ENCODE results near the gene TBC1D21. TPM values are rescaled to one million over a fixed set of nuclear protein-coding genes. Genes with fewer than 3 reads are reported as not detected.

Gene TBC1D21
- total RNA-seq, 4 donors from 2014 or later, result not detected

DNA sequence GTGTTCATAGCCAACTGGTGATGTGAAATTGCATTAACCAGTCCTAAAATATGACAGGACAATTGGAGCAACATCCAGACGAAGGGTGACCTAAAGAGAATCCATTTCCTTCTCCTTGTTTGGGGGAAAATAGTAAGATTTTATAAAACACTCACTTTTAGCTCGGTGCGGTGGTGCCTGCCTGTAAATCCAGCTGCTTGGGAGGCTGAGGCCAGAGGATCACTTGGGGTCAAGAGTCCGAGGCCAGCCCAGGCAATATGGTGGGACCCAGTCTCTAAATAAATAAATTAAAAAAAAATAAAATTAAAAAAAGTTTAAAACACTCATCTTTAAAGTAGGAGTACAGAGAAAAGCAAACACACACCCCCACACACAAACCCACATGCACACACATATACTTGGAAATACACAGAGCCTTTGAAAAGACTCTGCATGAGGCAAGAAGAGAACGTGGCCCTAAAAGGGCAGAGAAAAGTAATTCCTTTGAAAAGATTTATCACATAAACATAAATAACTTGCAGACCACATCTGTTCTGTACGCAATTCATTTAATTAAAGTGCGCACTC lies 38.7 kb downstream of the TBC1D21 start:
- no peaks in the 10 kb centered on the region for H3K9me3 ChIP-seq
- H3K4me1 ChIP-seq, result no peaks in the 10 kb centered on the region
- TF ChIP-seq POLR2A (IDR thresholded peaks at IDR 0.05), result no peak
- TF ChIP-seq, protein P1, sequence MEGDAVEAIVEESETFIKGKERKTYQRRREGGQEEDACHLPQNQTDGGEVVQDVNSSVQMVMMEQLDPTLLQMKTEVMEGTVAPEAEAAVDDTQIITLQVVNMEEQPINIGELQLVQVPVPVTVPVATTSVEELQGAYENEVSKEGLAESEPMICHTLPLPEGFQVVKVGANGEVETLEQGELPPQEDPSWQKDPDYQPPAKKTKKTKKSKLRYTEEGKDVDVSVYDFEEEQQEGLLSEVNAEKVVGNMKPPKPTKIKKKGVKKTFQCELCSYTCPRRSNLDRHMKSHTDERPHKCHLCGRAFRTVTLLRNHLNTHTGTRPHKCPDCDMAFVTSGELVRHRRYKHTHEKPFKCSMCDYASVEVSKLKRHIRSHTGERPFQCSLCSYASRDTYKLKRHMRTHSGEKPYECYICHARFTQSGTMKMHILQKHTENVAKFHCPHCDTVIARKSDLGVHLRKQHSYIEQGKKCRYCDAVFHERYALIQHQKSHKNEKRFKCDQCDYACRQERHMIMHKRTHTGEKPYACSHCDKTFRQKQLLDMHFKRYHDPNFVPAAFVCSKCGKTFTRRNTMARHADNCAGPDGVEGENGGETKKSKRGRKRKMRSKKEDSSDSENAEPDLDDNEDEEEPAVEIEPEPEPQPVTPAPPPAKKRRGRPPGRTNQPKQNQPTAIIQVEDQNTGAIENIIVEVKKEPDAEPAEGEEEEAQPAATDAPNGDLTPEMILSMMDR (IDR thresholded peaks at IDR 0.05 in 4 of 5, conservative IDR thresholded peaks at IDR 0.05 in 1 of 5), result no peak
- peaks cover 0 to 3% (median 0%) of the 10 kb centered on the region in 3 donors for H3K27me3 ChIP-seq
- H3K27ac ChIP-seq, result no peak overlapping the region
- intact Hi-C loops (cut with DNase I; ENCODE audit: low total_unique reads) (no loop called here), in situ Hi-C loops (cut with MboI; ENCODE audit: low sequenced_read_pairs in 4 of 4) (no loop called here)
- no peaks in the 10 kb centered on the region for H3K36me3 ChIP-seq
- H3K4me3 ChIP-seq, result no peak overlapping the region
- no peak for ATAC-seq
- no peak for DNase-seq

DNA sequence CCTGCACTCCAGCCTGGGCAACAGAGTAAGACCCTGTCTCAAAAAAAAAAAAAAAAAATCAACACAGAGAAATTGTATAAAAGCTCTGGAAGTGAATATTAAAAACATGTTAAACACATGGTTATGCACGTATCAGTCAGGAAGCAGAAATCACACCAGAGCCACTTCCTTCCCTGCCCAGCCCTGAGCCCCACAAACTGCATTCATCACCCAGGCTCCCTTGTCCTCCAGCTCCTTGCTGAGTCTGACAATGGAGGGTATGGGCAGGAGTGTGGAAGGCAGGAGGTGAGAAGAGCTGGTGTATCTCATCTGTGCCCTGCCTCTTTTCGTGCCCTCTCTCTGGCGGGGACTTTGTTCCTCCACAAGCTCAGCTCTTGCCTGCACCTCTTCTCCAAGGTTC lies 40.8 kb downstream of the TBC1D21 start:
- no peaks in the 10 kb centered on the region for H3K36me3 ChIP-seq
- no peak overlapping the region for H3K4me3 ChIP-seq
- TF ChIP-seq, protein P1 (IDR thresholded peaks at IDR 0.05 in 4 of 5, conservative IDR thresholded peaks at IDR 0.05 in 1 of 5), result no peak
- TF ChIP-seq POLR2A (IDR thresholded peaks at IDR 0.05), result no peak
- ATAC-seq, result no peak
- no peak for DNase-seq
- no peaks in the 10 kb centered on the region for H3K9me3 ChIP-seq
- peaks cover 0 to 3% (median 0%) of the 10 kb centered on the region in 3 donors for H3K27me3 ChIP-seq
- H3K4me1 ChIP-seq, result no peaks in the 10 kb centered on the region
- in situ Hi-C loops (cut with MboI; ENCODE audit: low sequenced_read_pairs in 4 of 4) (no loop called here), intact Hi-C loops (cut with DNase I; ENCODE audit: low total_unique reads) (no loop called here)
- H3K27ac ChIP-seq, result no peak overlapping the region

DNA sequence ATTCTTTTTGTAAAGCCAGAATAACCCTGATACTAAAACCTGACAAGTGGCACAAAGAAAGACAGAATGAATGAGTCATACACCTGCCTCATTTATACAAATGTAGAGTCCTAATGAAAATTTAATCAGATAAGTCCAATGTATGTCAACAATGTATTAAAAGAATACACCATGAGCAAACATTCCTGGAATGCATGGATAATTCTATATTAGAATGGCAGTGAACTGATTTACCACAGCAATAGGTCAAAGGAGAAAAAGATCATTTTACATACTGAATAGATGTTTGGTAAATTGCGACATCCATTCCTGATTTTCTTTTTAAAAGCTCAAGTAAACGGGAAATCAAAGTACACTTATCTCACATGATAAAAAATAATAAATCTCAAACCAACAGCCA lies 41.7 kb downstream of the TBC1D21 start:
- in situ Hi-C loops (cut with MboI; ENCODE audit: low sequenced_read_pairs in 4 of 4), result no loop called here
- Histone ChIP-seq H3K4me1 (no peaks in the 10 kb centered on the region), H3K9me3 (no peaks in the 10 kb centered on the region), H3K36me3 (no peaks in the 10 kb centered on the region), H3K27ac (no peak overlapping the region), H3K27me3 (peaks cover 0 to 3% (median 0%) of the 10 kb centered on the region in 3 donors), H3K4me3 (no peak overlapping the region)
- ATAC-seq (no peak), DNase-seq (no peak)
- no peak for TF ChIP-seq POLR2A (IDR thresholded peaks at IDR 0.05)
- TF ChIP-seq, protein P1 (IDR thresholded peaks at IDR 0.05 in 4 of 5, conservative IDR thresholded peaks at IDR 0.05 in 1 of 5), result no peak
- intact Hi-C loops (cut with DNase I; ENCODE audit: low total_unique reads), result no loop called here

DNA sequence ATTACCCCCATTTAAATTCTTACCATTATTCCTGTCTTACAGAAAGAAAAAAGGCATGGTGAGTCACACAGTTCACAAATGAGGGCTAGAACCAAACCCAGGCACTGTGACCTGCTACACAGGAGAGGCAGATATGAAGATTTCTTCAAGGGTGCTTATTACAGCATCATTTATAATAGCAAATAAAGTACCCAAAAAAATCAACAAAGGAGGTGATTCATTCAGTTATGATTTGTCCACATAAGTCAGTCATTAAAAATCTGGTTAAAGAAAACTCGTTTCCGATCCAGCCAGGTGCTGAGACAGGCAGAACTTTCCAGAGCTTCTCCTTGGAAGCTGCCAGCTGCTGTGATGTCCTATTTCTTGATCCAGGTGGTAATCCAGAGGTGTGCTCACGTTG lies 45.4 kb downstream of the TBC1D21 start:
- ATAC-seq, result no peak
- no peak overlapping the region for H3K4me3 ChIP-seq
- peaks cover 0 to 3% (median 0%) of the 10 kb centered on the region in 3 donors for H3K27me3 ChIP-seq
- intact Hi-C loops (cut with DNase I; ENCODE audit: low total_unique reads), result no loop called here
- in situ Hi-C loops (cut with MboI; ENCODE audit: low sequenced_read_pairs in 4 of 4), result no loop called here
- peaks cover 8 to 11% of the 10 kb centered on the region in 2 donors for H3K4me1 ChIP-seq
- DNase-seq, result no peak
- no peaks in the 10 kb centered on the region for H3K36me3 ChIP-seq
- H3K27ac ChIP-seq, result no peak overlapping the region
- H3K9me3 ChIP-seq, result no peaks in the 10 kb centered on the region
- TF ChIP-seq POLR2A (IDR thresholded peaks at IDR 0.05), result no peak
- TF ChIP-seq, protein P1 (IDR thresholded peaks at IDR 0.05 in 4 of 5, conservative IDR thresholded peaks at IDR 0.05 in 1 of 5), result no peak

DNA sequence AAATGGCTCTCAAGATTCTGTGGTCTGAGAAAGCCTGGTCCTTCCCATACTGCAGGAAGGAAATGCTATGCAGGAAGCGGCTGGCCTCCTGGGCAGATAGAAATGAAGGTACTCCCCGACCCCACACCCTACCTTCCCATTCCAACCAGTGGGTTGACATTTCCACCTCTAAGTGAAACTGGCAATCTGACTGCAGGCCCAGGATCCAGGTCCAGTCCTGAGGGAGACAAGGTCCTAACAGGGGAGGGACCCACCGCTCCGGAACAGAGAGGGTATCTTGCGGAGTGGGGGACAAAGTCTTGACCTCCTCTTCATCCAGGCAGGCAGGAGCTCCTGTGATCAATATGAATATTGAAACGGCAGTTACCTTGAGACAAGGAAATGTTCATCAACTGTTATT lies 46.3 kb downstream of the TBC1D21 start:
- DNase-seq, result no peak
- intact Hi-C loops (cut with DNase I; ENCODE audit: low total_unique reads), result no loop called here
- H3K27ac ChIP-seq, result no peak overlapping the region

More for the DNA sequence above, 46.3 kb downstream of the TBC1D21 start:
- Histone ChIP-seq H3K4me3 (no peak overlapping the region), H3K4me1 (peaks cover 11 to 18% of the 10 kb centered on the region in 2 donors), H3K27me3 (peaks cover 0 to 3% (median 0%) of the 10 kb centered on the region in 3 donors), H3K36me3 (no peaks in the 10 kb centered on the region), H3K9me3 (no peaks in the 10 kb centered on the region)
- ATAC-seq, result no peak
- in situ Hi-C loops (cut with MboI; ENCODE audit: low sequenced_read_pairs in 4 of 4), result no loop called here
- TF ChIP-seq, protein P1 (IDR thresholded peaks at IDR 0.05 in 4 of 5, conservative IDR thresholded peaks at IDR 0.05 in 1 of 5), result no peak
- TF ChIP-seq POLR2A (IDR thresholded peaks at IDR 0.05), result no peak

All from gastrocnemius medialis (tissue), 4 donors.